Loucy (cell line): Measurements from ENCODE around the gene GSE1.

ENCODE experiments used
- CTCF ChIP-seq: fragments of 200-600 bp; sonication (generic); conservative IDR thresholded peaks from 2 replicates; pipeline ENCODE4 v1.5.1; 2014; ENCODE audit warnings: mild to moderate bottlenecking, antibody characterized with exemption, low read length
- EZH2phosphoT487 ChIP-seq: fragments of 200-600 bp; IDR thresholded peaks from 2 replicates; pipeline ENCODE4 v1.6.1; 2018; ENCODE audit warnings: antibody characterized with exemption, mild to moderate bottlenecking, moderate library complexity, borderline replicate concordance

DNA sequence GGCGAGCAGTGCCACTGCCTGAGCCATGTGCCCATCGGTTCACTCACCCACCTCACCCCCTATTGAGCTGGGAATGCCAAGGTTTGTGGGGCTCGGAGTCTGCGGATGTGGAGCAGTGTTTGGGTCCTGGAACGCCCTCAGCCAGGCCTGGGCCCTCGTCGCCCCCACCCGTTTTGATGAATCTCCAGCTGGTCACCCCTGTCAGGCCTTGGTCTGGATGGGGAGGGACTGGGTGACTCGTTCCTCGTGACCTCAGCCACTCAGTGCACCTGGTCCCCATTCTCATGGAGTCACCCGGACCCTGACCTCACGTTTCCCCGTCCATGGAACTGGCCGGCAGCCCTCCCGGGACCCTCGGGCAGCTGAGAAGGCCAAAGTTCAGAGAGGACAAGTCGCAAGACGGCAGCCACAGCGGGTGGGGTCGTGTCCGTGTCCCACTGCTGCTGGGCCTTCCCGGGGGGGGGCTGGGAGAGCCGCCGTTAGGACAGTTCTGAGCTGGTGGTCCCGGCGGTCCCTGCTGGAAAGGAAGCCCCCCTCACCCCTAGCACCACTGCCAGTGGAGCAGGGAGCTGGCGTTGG is 23.2 kb downstream of the GSE1 start:
- TF ChIP-seq CTCF (no peak), EZH2phosphoT487 (no peak)
